HEK293 (cell line): ENCODE data around the gene SYNPO2.

ENCODE experiments used
- CTCF ChIA-PET: fragments of 350-600 bp; formaldehyde crosslinking; extraction: SDS; loops from one replicate; lab custom pipeline; 2021; ENCODE audit warnings: antibody characterized with exemption; lab: Yijun Ruan, JAX
- POLR2A ChIA-PET: fragments of 300-600 bp; formaldehyde crosslinking; extraction: SDS; loops from one replicate; lab custom pipeline; 2020; ENCODE audit warnings: antibody characterized with exemption, inconsistent platforms; lab: Yijun Ruan, JAX
- H3K27ac ChIP-seq: fragments of 200-500 bp; sonication (Bioruptor generic); 2 replicates; pipeline ENCODE4 v1.5.1; 2014; ENCODE audit warnings: low read depth, low read length, control low read depth, inconsistent platforms; ENCODE audit errors: extremely low read depth
- H3K36me3 ChIP-seq, 2 experiments: fragments of 200-500 bp in 1 of 2; sonication (Bioruptor generic) in 1 of 2; 1 replicate in 1 of 2; 2 replicates in 1 of 2; pipeline ENCODE4 v1.5.1; 2014 to 2017; ENCODE audit warnings: inconsistent platforms in 2 of 2, low read length in 2 of 2; ENCODE audit not compliant: control insufficient read depth in 2 of 2, insufficient read depth in 1 of 2
- H3K4me1 ChIP-seq: fragments of 200-500 bp; sonication (Bioruptor generic); 2 replicates; pipeline ENCODE4 v1.5.1; 2014; ENCODE audit warnings: mild to moderate bottlenecking, low read length, inconsistent platforms; ENCODE audit not compliant: control insufficient read depth, insufficient read depth
- H3K4me3 ChIP-seq: 2 replicates; pipeline ENCODE4 v1.5.1; 2011; ENCODE audit warnings: low read depth, mild to moderate bottlenecking, control low read depth, low read length, moderate library complexity
- H3K9me3 ChIP-seq: fragments of 200-500 bp; sonication (Bioruptor generic); 2 replicates; pipeline ENCODE4 v1.5.1; 2014; ENCODE audit warnings: low read depth, low read length, inconsistent platforms; ENCODE audit not compliant: control insufficient read depth, insufficient read depth
- AEBP2 ChIP-seq: fragments of 450-650 bp; formaldehyde crosslinking; IDR thresholded peaks from 2 replicates; pipeline ENCODE4 v1.5.1; 2016; ENCODE audit warnings: missing biosample characterization, missing genetic modification characterization, borderline replicate concordance
- KLF8 ChIP-seq: fragments of 450-650 bp; formaldehyde crosslinking; IDR thresholded peaks from 2 replicates; pipeline ENCODE4 v1.5.1; 2016; ENCODE audit warnings: missing biosample characterization, missing genetic modification characterization
- PRDM1 ChIP-seq: fragments of 450-650 bp; formaldehyde crosslinking; IDR thresholded peaks from 2 replicates; pipeline ENCODE4; 2016; ENCODE audit warnings: missing biosample characterization, missing genetic modification characterization
- PRDM2 ChIP-seq: fragments of 450-650 bp; formaldehyde crosslinking; IDR thresholded peaks from 2 replicates; pipeline ENCODE4 v1.5.1; 2016; ENCODE audit warnings: missing biosample characterization, missing genetic modification characterization, borderline replicate concordance
- SCRT1 ChIP-seq: fragments of 450-650 bp; formaldehyde crosslinking; IDR thresholded peaks from 2 replicates; pipeline ENCODE4 v1.5.1; 2016; ENCODE audit warnings: missing biosample characterization, missing genetic modification characterization, borderline replicate concordance
- ZBTB10 ChIP-seq: fragments of 450-650 bp; formaldehyde crosslinking; IDR thresholded peaks from 2 replicates; pipeline ENCODE4 v1.5.1; 2016; ENCODE audit warnings: missing biosample characterization, missing genetic modification characterization
- ZBTB44 ChIP-seq: fragments of 450-650 bp; IDR thresholded peaks from 2 replicates; pipeline ENCODE4 v1.5.1; 2018; ENCODE audit warnings: missing biosample characterization, mild to moderate bottlenecking, missing genetic modification characterization
- ZBTB6 ChIP-seq: fragments of 450-650 bp; formaldehyde crosslinking; IDR thresholded peaks from 2 replicates; pipeline ENCODE4 v1.5.1; 2017; ENCODE audit warnings: missing biosample characterization, missing genetic modification characterization
- ZFP69B ChIP-seq: fragments of 450-650 bp; formaldehyde crosslinking; IDR thresholded peaks from 2 replicates; pipeline ENCODE4 v1.5.1; 2016; ENCODE audit warnings: missing biosample characterization, missing genetic modification characterization
- ZNF138 ChIP-seq: fragments of 450-650 bp; formaldehyde crosslinking; IDR thresholded peaks from 2 replicates; pipeline ENCODE4 v1.5.1; 2016; ENCODE audit warnings: missing biosample characterization, missing genetic modification characterization, borderline replicate concordance
- ZNF18 ChIP-seq: fragments of 450-650 bp; formaldehyde crosslinking; IDR thresholded peaks from 2 replicates; pipeline ENCODE4 v1.5.1; 2016; ENCODE audit warnings: missing biosample characterization, missing genetic modification characterization
- ZNF37A ChIP-seq: fragments of 450-650 bp; IDR thresholded peaks from 2 replicates; pipeline ENCODE4 v1.5.1; 2018; ENCODE audit warnings: missing biosample characterization, missing genetic modification characterization
- ZNF423 ChIP-seq: fragments of 450-650 bp; formaldehyde crosslinking; IDR thresholded peaks from 2 replicates; pipeline ENCODE4 v1.5.1; 2016; ENCODE audit warnings: missing biosample characterization, missing genetic modification characterization
- ZNF561 ChIP-seq: fragments of 450-650 bp; IDR thresholded peaks from 2 replicates; pipeline ENCODE4 v1.5.1; 2018; ENCODE audit warnings: missing biosample characterization, missing genetic modification characterization, borderline replicate concordance
- ZNF785 ChIP-seq: fragments of 450-650 bp; formaldehyde crosslinking; IDR thresholded peaks from 2 replicates; pipeline ENCODE4 v1.5.1; 2016; ENCODE audit warnings: missing biosample characterization, missing genetic modification characterization
- ZNF791 ChIP-seq: fragments of 450-650 bp; formaldehyde crosslinking; IDR thresholded peaks from 2 replicates; pipeline ENCODE4 v1.5.1; 2016; ENCODE audit warnings: missing biosample characterization, missing genetic modification characterization
- ZNF792 ChIP-seq: fragments of 450-650 bp; formaldehyde crosslinking; IDR thresholded peaks from 2 replicates; pipeline ENCODE4 v1.5.1; 2016; ENCODE audit warnings: missing biosample characterization, missing genetic modification characterization

The SYNPO2 gene

GRCh38 chr4:118857760-118858159 is 30.9 kb upstream of the SYNPO2 start:
- ChIA-PET POLR2A (no interaction called here), CTCF (no interaction called here)
- Histone ChIP-seq H3K4me1 (no peaks in the 10 kb centered on the region), H3K27ac (no peak overlapping the region), H3K4me3 (no peak overlapping the region), H3K9me3 (no peaks in the 10 kb centered on the region), H3K36me3 (no peaks in the 10 kb centered on the region)
- TF ChIP-seq PRDM1 (tag by site-specific recombination): peak; percentile 29; the same call in 1 of the 2 replicates
- no peak for TF ChIP-seq ZNF37A (tag by site-specific recombination)

- no peaks in the 10 kb centered on the region for H3K4me1 ChIP-seq
- H3K4me3 ChIP-seq: no peak overlapping the region
- ChIA-PET CTCF (interaction anchor here (0.7 kb wide), 1 partner anchor 56 kb away, joined by 3 read pairs; no protein-coding TSS in a partner anchor), POLR2A (no interaction called here)
- no peaks in the 10 kb centered on the region for H3K9me3 ChIP-seq
- H3K36me3 ChIP-seq: no peaks in the 10 kb centered on the region
- H3K27ac ChIP-seq: no peak overlapping the region
- no peak for TF ChIP-seq ZNF18
- no peak for TF ChIP-seq ZFP69B (tag by site-specific recombination)
- no peak for TF ChIP-seq PRDM2 (tag by site-specific recombination)
- no peak for TF ChIP-seq ZBTB44
- TF ChIP-seq ZNF785: no peak
- no peak for TF ChIP-seq ZBTB10 (tag by site-specific recombination)
- no peak for TF ChIP-seq SCRT1 (tag by site-specific recombination)
- no peak for TF ChIP-seq ZBTB6 (tag by site-specific recombination)
- no peak for TF ChIP-seq ZNF423 (tag by site-specific recombination)
- TF ChIP-seq ZNF561 (tag by site-specific recombination): no peak
- TF ChIP-seq AEBP2 (tag by site-specific recombination): no peak
- no peak for TF ChIP-seq ZNF792 (tag by site-specific recombination)
- no peak for TF ChIP-seq ZNF791
- TF ChIP-seq KLF8 (tag by site-specific recombination): no peak
- TF ChIP-seq ZNF138 (tag by site-specific recombination): no peak
Measured at GRCh38 chr4:118858779-118859178, 29.9 kb upstream of the SYNPO2 start.
